Panc1 (cell line): ENCODE measurements around the gene RPS6KA1. TPM values are rescaled to one million over a fixed set of nuclear protein-coding genes. Genes with fewer than 3 reads are reported as not detected.

Experiments
- ATAC-seq: fragments of 200-7000 bp; cut with Tn5 transposase; 2 replicates; pipeline ENCODE4 v1.9.1; 2020; ENCODE audit warnings: mild to moderate bottlenecking, moderate library complexity
- BruUV-seq: library from RNA; stranded (reverse); fragments of 400-500 nt; replicated peaks from 2 replicates; lab custom pipeline; 2021; lab: Mats Ljungman, UMichigan
- CTCF ChIA-PET: fragments of 300-600 bp; sonication (Branson Sonifier 250); formaldehyde crosslinking; loops from one replicate; lab custom pipeline; 2022; ENCODE audit warnings: antibody characterized with exemption; lab: Charles Lee
- POLR2A ChIA-PET: fragments of 300-600 bp; sonication (Branson Sonifier 250); formaldehyde crosslinking; loops from one replicate; lab custom pipeline; 2022; ENCODE audit warnings: antibody characterized with exemption; lab: Charles Lee
- DNase-seq: peaks from one replicate; pipeline ENCODE4 v3.0.0-alpha.2; 2010; ENCODE audit warnings: low read depth, low spot score
- H3K27ac ChIP-seq: 2 replicates; pipeline ENCODE4 v1.5.1; 2011; ENCODE audit warnings: mild to moderate bottlenecking, low read length, inconsistent platforms
- H3K27me3 ChIP-seq: fragments of 200-500 bp; sonication (Bioruptor generic); 2 replicates; pipeline ENCODE4 v1.6.0; 2014; ENCODE audit warnings: low read length, inconsistent platforms; ENCODE audit not compliant: control insufficient read depth, insufficient read depth
- H3K36me3 ChIP-seq: fragments of 200-500 bp; sonication (Bioruptor generic); 2 replicates; pipeline ENCODE4 v1.5.1; 2014; ENCODE audit warnings: inconsistent platforms, mild to moderate bottlenecking, low read length, moderate library complexity; ENCODE audit not compliant: control insufficient read depth, insufficient read depth
- H3K4me1 ChIP-seq: 2 replicates; pipeline ENCODE4 v1.5.1; 2011; ENCODE audit warnings: inconsistent platforms, mild to moderate bottlenecking, low read length, moderate library complexity; ENCODE audit not compliant: control insufficient read depth, insufficient read depth
- H3K4me3 ChIP-seq, 2 experiments: 2 replicates each; pipeline ENCODE4 v1.5.1; 2011 to 2012; ENCODE audit warnings: low read depth in 2 of 2, low read length in 2 of 2, mild to moderate bottlenecking in 2 of 2, inconsistent platforms in 1 of 2, moderate library complexity in 1 of 2
- H3K9me3 ChIP-seq: fragments of 200-500 bp; sonication (Bioruptor generic); 2 replicates; pipeline ENCODE4 v1.5.1; 2014; ENCODE audit warnings: low read depth, mild to moderate bottlenecking, inconsistent platforms, low read length, moderate library complexity; ENCODE audit not compliant: control insufficient read depth, insufficient read depth
- CTCF ChIP-seq: fragments of 450-650 bp; IDR thresholded peaks from 2 replicates; pipeline ENCODE4 v1.5.1; 2017; ENCODE audit warnings: mild to moderate bottlenecking
- POLR2AphosphoS5 ChIP-seq: IDR thresholded peaks from 2 replicates; pipeline ENCODE4 v1.6.1; 2012; ENCODE audit warnings: mild to moderate bottlenecking, low read depth, low read length, moderate library complexity
- SIN3A ChIP-seq: IDR thresholded peaks from 2 replicates; pipeline ENCODE4 v1.6.1; 2012; ENCODE audit warnings: low read depth, mild to moderate bottlenecking, low read length, moderate library complexity, borderline replicate concordance; ENCODE audit not compliant: insufficient read depth
- TCF7L2 ChIP-seq: IDR thresholded peaks from 2 replicates; pipeline ENCODE4 v1.6.1; 2011; ENCODE audit warnings: mild to moderate bottlenecking, low read depth, low read length, inconsistent platforms
- in situ Hi-C: cut with HindIII; loops from 2 replicates; pipeline ENCODE4 v1.10.0; 2016; ENCODE audit warnings: low sequenced_read_pairs, low pct_unique_long_range_greater_than_20kb
- intact Hi-C: fragments of 100-400 bp; cut with micrococcal nuclease; formaldehyde crosslinking; loops from one replicate; pipeline ENCODE4 v1.10.0; 2022; ENCODE audit not compliant: unreplicated experiment
- total RNA-seq: library from RNA; stranded (reverse); gene quantifications from one replicate; pipeline ENCODE4 v1.2.1, GENCODE V29; 2021; ENCODE audit not compliant: unreplicated experiment
- TF ChIP-seq, protein P1 (sequence below), 2 experiments: IDR thresholded peaks; 2 replicates each; pipeline ENCODE4 v1.6.1; 2011 to 2012; ENCODE audit warnings: low read depth in 2 of 2, control low read depth in 1 of 2, low read length in 1 of 2, mild to moderate bottlenecking in 1 of 2, moderate library complexity in 1 of 2; ENCODE audit not compliant: insufficient read depth in 1 of 2

Gene RPS6KA1
- total RNA-seq, 1 experiment from 2014 or later = 44.0 TPM

- Histone ChIP-seq H3K4me1 (no peaks in the 10 kb centered on the region), H3K36me3 (no peaks in the 10 kb centered on the region), H3K27me3 (no peaks in the 10 kb centered on the region), H3K27ac (no peak overlapping the region), H3K4me3 (no peak overlapping the region), H3K9me3 (no peaks in the 10 kb centered on the region)
- BruUV-seq = no TSS peak
- intact Hi-C loops = no loop called here
- no peak for DNase-seq
- in situ Hi-C loops = no loop called here
- ChIA-PET POLR2A (interaction anchor here (0.6 kb wide), 1 partner anchor 86 kb away, joined by 4 read pairs; no protein-coding TSS in a partner anchor), CTCF (no interaction called here)
- ATAC-seq = no peak
- TF ChIP-seq TCF7L2 = no peak
- TF ChIP-seq CTCF = no peak
- TF ChIP-seq SIN3A = no peak
- TF ChIP-seq POLR2AphosphoS5 = no peak
- TF ChIP-seq, protein P1, sequence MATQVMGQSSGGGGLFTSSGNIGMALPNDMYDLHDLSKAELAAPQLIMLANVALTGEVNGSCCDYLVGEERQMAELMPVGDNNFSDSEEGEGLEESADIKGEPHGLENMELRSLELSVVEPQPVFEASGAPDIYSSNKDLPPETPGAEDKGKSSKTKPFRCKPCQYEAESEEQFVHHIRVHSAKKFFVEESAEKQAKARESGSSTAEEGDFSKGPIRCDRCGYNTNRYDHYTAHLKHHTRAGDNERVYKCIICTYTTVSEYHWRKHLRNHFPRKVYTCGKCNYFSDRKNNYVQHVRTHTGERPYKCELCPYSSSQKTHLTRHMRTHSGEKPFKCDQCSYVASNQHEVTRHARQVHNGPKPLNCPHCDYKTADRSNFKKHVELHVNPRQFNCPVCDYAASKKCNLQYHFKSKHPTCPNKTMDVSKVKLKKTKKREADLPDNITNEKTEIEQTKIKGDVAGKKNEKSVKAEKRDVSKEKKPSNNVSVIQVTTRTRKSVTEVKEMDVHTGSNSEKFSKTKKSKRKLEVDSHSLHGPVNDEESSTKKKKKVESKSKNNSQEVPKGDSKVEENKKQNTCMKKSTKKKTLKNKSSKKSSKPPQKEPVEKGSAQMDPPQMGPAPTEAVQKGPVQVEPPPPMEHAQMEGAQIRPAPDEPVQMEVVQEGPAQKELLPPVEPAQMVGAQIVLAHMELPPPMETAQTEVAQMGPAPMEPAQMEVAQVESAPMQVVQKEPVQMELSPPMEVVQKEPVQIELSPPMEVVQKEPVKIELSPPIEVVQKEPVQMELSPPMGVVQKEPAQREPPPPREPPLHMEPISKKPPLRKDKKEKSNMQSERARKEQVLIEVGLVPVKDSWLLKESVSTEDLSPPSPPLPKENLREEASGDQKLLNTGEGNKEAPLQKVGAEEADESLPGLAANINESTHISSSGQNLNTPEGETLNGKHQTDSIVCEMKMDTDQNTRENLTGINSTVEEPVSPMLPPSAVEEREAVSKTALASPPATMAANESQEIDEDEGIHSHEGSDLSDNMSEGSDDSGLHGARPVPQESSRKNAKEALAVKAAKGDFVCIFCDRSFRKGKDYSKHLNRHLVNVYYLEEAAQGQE (IDR thresholded peaks at IDR 0.05; ENCODE audit: insufficient read depth in 1 of 2, low read depth in 2 of 2, low read length in 1 of 2) = no peak
Measured at GRCh38 chr1:26493267-26493666, 36.3 kb upstream of the RPS6KA1 start.

DNA sequence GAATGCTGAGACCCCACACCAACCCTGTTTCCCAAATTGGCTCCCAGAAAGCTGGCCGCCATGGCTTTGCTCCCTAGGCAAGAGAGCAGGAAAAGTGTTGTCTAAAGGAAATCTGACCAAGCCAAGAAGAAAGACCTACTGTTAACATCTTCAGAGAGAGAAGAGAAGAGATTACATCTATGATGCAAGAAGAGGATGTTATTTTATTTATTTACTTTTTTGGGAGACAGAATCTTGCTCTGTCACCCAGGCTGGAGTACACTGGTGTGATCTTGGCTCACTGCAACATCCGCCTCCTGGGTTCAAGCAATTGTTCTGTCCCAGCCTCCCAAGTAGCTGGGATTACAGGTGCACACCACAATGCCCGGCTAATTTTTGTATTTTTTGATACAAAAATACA, 35.6 kb upstream of the RPS6KA1 start:
- no peaks in the 10 kb centered on the region for H3K4me1 ChIP-seq
- ATAC-seq = no peak
- H3K4me3 ChIP-seq = no peak overlapping the region
- in situ Hi-C loops (no loop called here), intact Hi-C loops (no loop called here)
- H3K27ac ChIP-seq = no peak overlapping the region
- no peaks in the 10 kb centered on the region for H3K36me3 ChIP-seq
- ChIA-PET CTCF (no interaction called here), POLR2A (no interaction called here)
- no peak for TF ChIP-seq SIN3A
- TF ChIP-seq TCF7L2 = no peak
- TF ChIP-seq CTCF = no peak
- TF ChIP-seq, protein P1 (IDR thresholded peaks at IDR 0.05; ENCODE audit: insufficient read depth in 1 of 2, low read depth in 2 of 2, low read length in 1 of 2) = no peak
- TF ChIP-seq POLR2AphosphoS5 = no peak
- no peaks in the 10 kb centered on the region for H3K9me3 ChIP-seq
- no peaks in the 10 kb centered on the region for H3K27me3 ChIP-seq
- no peak for DNase-seq
- no TSS peak for BruUV-seq
